Activated CD4-positive, alpha-beta T cell treated with anti-CD3 and anti-CD28 coated beads, Interleukin-2, amount 50 U/mL, for 4 hours (primary cell): ENCODE results near the gene ADIPOR2.

Experiments
- DNase-seq, 2 experiments: peaks; one replicate each; pipeline ENCODE4 v3.0.0-alpha.2; 2020

Gene ADIPOR2

DNA sequence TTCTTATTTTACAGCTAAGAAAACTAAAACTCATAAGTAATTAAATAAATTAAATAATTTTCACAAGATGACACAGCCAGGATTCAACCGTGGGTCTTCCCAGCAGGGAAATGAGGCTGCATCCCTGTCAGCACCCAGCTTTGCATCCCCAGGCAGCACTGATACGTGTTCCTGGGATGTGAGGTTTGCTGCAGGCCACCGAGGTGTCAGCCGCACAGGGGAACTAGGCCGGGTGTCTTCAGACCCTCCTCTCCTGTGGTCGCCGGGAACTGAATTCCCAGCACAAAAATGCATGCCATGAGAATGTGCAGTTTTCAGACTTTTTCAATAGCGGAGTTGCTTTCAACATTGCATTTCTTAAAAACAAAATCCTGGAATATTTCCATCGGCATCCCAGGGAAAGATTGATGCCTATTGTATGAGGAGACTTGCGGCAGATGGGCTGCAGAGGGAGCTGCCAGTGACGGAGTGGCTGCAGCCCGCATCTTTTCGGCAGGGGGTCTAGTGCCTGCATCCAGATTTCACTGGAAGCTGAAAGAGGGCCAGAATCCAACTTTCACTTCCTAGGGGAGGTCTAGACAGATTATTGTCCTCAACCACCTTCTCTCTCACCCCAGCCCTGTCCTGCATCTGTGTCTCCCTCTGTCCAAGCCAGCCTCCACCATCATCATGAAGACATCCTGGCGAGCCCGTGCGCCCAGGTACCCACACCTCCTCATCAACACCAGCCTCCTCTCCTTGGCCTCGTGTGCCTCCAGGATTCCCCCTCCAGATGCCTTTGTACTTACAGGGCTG, 142.1 kb downstream of the ADIPOR2 start:
- DNase-seq: no peak

DNA sequence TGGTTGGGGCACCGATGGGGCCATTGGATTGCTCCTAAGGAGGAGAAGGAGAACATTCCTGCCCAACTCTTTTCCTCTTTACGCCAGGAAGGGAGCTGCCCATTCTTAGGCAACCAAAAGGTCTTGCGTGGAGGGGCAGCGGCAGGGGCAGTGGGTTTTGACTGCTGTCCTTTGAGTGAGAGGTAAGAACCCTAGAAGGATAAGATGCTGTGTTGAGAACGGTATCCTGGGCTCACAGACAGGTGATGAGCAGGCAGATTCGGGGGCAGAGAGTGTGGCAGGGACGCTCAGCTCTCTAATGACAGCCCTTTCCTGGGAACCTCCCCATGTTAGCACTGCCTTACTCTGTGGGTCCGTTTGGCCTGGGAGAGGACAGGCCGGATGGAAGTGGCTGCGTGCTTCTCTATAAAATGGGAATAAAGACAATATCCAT, 142.7 kb downstream of the ADIPOR2 start:
- no peak for DNase-seq

DNA sequence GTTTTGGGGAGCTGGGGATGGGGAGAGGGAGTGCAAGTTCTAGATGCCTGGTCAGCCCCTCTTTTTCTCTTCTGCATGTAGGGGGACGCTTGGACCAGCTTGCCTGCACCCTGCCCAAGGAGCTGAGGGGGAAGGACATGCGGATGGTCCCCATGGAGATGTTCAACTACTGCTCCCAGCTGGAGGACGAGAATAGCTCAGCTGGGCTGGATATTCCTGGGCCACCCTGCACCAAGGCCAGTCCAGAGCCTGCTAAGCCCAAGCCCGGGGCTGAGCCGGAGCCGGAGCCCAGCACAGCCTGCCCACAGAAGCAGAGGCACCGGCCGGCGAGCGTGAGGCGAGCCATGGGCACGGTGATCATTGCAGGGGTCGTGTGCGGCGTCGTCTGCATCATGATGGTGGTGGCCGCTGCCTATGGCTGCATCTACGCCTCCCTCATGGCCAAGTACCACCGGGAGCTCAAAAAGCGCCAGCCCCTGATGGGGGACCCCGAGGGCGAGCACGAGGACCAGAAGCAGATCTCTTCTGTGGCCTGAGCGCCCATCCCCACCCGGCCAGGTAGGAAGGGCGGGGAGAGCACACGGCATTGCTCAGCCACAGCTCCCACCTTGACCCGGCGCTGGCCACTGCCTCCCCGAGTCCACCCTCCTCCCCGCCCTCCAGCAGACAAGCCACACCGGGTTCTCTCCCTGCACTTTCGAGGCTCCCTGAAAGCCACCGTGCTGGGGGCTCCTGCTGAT, 143.5 kb downstream of the ADIPOR2 start:
- no peak for DNase-seq

DNA sequence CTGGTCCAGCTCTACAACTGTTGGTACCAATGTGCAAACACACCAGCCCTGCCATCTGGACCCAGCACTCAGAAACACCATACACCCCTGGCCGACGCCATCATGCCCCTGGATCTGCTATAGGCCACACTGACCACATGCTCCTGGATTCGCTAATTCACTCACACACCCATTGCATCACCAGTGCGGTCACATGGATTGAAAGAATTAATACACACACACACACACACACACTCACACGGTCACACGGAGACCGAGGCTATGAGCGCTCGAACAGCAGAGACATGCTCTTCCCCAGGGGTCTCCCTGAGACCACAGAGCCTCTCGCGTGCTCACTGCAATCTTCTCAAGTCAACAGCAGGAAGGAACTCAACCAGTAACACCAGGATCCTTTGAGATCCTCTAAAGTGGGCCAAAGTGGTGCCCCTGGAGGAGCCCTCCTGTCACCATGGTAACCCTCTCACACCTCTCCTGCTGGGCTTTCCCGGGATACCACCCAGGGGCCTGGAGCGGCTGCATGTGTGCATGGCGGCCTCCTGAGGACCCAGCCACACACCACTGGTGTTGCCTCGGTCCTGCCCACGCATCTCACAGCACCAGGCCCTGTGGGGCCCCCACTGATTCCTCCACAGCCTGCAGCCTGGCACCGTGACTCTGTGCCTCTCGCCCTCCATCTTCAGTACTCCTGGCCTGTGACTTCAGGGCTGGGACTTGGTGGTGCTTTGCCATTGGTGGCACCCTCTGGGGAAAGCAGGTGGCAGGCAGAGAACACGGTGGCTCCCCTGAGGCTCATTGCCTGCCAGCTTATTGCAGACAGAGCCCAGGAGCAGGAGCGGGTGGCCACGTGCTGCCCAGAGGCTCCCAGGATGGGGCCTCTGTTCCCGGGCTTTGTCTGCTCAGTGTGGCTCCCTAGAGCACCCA, 144.6 kb downstream of the ADIPOR2 start:
- DNase-seq: no peak

DNA sequence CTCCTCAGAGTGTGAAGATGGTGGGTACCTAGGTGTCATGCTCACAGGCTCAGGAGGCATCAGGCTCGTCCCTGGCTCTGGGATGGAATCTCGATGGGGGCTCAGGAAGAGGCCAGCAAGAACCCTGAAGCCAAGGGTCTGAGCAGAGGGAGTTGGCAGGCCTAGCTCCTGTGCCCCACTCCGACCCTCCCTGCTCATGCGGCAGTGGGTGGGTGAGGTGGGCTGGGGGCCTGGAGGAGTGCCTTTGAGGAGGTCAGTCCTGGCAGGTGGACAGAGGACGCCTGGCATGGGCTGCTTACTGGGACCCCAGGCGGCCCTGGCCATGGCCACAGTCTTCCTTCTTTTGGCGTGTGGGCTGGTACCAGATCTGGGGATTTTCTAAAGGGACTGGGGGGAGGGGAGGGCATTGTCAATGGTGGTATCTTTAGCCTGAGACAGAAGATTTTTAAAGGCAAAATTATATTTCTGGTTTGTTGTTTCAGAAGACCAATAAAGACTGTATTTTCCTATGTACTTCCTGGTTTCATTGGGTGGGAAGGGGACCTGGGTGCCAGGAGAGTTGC, 145.5 kb downstream of the ADIPOR2 start:
- DNase-seq: no peak

DNA sequence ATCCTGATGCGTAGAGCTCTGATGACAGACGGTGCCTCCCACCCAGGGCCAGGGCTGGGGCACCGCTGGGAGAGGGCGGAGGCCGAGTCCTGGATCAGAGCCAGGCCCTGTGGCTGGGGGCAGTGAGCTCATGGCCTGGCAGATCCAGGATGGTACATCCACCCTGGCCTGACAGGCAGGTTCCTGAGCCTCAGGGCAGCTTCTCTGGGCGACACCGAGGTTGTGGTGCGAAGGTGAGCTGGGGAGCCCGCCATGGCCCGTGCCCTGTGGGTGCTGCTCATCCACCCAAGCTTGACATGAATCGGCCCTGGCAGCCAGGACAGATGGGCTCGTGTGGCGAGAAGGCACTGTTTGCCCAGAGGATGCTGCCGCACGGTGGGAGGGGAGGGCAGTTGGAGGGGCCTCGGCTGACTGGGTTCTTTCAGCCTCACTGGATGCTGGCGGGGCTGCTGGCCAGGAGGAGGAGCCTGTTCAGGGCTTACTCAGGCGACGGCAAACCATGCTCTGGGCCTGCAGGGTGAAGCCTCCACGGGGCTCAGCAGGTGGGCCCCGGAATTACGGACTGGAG, 146.1 kb downstream of the ADIPOR2 start:
- DNase-seq: no peak

DNA sequence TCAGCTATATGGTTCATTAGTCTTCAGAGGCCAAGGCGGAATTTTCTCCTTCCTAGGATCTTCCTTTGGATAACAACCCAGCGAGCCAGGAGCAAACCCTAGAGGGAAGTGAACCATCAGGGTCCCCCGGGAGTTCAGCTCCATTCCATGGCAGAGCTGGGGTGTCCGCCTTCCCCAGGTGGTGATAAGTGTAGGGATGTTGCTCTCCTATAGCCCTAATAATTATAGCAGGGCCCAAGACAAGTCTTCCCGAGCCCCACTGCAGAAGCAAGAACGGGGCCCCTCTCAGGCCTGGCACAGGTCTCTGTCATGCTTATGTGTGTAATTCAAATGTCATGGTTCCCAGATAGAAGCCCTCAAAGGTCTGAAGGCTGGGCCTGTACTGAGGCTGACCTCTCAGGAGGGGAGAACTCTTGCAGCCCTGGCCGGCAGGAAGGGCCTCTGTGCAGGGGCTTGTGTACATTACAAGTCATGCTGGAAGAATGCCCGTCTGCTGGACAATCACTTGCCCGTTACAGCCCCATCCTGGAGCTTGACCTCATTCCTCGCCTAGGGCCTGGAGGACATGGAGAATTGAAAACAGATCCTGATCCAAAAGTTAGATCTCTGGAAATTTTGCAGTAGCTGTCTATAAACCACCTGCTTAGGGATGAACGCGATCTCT, 146.8 kb downstream of the ADIPOR2 start:
- DNase-seq: no peak
